Measurements from ENCODE around the gene VN1R5.

- TF ChIP-seq EZH2 (IDR thresholded peaks at IDR 0.05; ENCODE audit: borderline replicate concordance, low read depth, low read length, severe bottlenecking) (no peak), CTCF (IDR thresholded peaks at IDR 0.05; ENCODE audit: extremely low read depth in 1 of 2, insufficient read depth in 1 of 2, low read depth in 1 of 2, low read length in 2 of 2) (no peak), POLR2AphosphoS5 (IDR thresholded peaks at IDR 0.05; ENCODE audit: insufficient read depth, low read depth, low read length) (no peak), POLR2A (IDR thresholded peaks at IDR 0.05; ENCODE audit: low read depth, low read length) (no peak)
Measured at GRCh38 chr1:247277191-247277590, 21.3 kb downstream of the VN1R5 start.

Data from endothelial cell of umbilical vein (primary cell).